Glutamatergic neuron (in vitro differentiated cells): ENCODE data around the gene FSCN2. TPM values are rescaled to one million over a fixed set of nuclear protein-coding genes. Genes with fewer than 3 reads are reported as not detected.

Experiments used
- DNase-seq: peaks from one replicate; pipeline ENCODE4 v3.0.0; 2022
- H3K27ac Mint-ChIP-seq: one replicate; pipeline ENCODE4 v1.8.0; 2020; ENCODE audit warnings: mild to moderate bottlenecking, mixed read lengths, inconsistent platforms; ENCODE audit not compliant: unreplicated experiment
- H3K27me3 Mint-ChIP-seq: one replicate; pipeline ENCODE4 v1.8.0; 2020; ENCODE audit warnings: mild to moderate bottlenecking, moderate library complexity, mixed read lengths, inconsistent platforms; ENCODE audit not compliant: unreplicated experiment
- H3K36me3 Mint-ChIP-seq: one replicate; pipeline ENCODE4 v1.8.0; 2020; ENCODE audit warnings: mild to moderate bottlenecking, mixed read lengths, inconsistent platforms; ENCODE audit not compliant: unreplicated experiment
- H3K4me1 Mint-ChIP-seq: one replicate; pipeline ENCODE4 v1.8.0; 2020; ENCODE audit warnings: mild to moderate bottlenecking, low read depth, mixed read lengths, inconsistent platforms; ENCODE audit not compliant: unreplicated experiment
- H3K4me3 Mint-ChIP-seq: one replicate; pipeline ENCODE4 v1.8.0; 2020; ENCODE audit warnings: mild to moderate bottlenecking, mixed read lengths, inconsistent platforms; ENCODE audit not compliant: unreplicated experiment
- H3K9me3 Mint-ChIP-seq: one replicate; pipeline ENCODE4 v1.8.0; 2020; ENCODE audit warnings: mild to moderate bottlenecking, moderate library complexity, mixed read lengths, inconsistent platforms; ENCODE audit not compliant: unreplicated experiment
- CTCF ChIP-seq: fragments of 200-600 bp; sonication (generic); IDR thresholded peaks from one replicate; pipeline ENCODE4 v1.5.0; 2021; ENCODE audit not compliant: partially characterized antibody, unreplicated experiment
- long read RNA-seq: library from polyadenylated mRNA; unstranded; transcript quantifications from one replicate; pipeline ENCODE4 v2.0.0, GENCODE V29; 2020; ENCODE audit not compliant: unreplicated experiment
- total RNA-seq: library from RNA; stranded (reverse); fragmentation: NEBNext Ultra II Directional; extraction: Animal tissue kit (Norgen Biotek cat#: 25700); gene quantifications from one replicate; pipeline ENCODE4 v1.2.1, GENCODE V29; 2021; ENCODE audit not compliant: unreplicated experiment

FSCN2 gene
- total RNA-seq = 6.1 TPM
- long read RNA-seq = 0 reads

- peaks cover 4% of the 10 kb centered on the region for H3K27me3 Mint-ChIP-seq
- H3K36me3 Mint-ChIP-seq = no peaks in the 10 kb centered on the region
These were observed at the start of gene FSCN2 for GRCh38 chr17:81527591-81528383. TSS of gene FSCN2 (plus strand) at chr17:81528377. CDS start at chr17:81528532, 155 bp downstream.

GRCh38 chr17:81479175-81480071, 48.8 kb upstream of the FSCN2 start:
- Mint-ChIP-seq H3K4me1 (peaks cover 29% of the 10 kb centered on the region), H3K4me3 (peak overlapping the region; percentile 43), H3K27ac (peak overlapping the region; percentile 59), H3K36me3 (no peaks in the 10 kb centered on the region), H3K27me3 (peaks cover 15% of the 10 kb centered on the region), H3K9me3 (peaks cover 12% of the 10 kb centered on the region)
- DNase-seq = no peak
- no peak for TF ChIP-seq CTCF

More at GRCh38 chr17:81527591-81528383, at the start of gene FSCN2:
- no peak for TF ChIP-seq CTCF
- Mint-ChIP-seq H3K27ac (no peak within 1 kb of the TSS), H3K9me3 (peaks cover 2% of the 10 kb centered on the region), H3K4me1 (no peaks in the 10 kb centered on the region), H3K4me3 (no peak within 1 kb of the TSS)
- peak; percentile 25 for DNase-seq

- Mint-ChIP-seq H3K4me1 (peaks cover 23% of the 10 kb centered on the region), H3K27me3 (peaks cover 15% of the 10 kb centered on the region)
These were observed 47.8 kb upstream of the FSCN2 start for GRCh38 chr17:81480140-81481072.

More at GRCh38 chr17:81480140-81481072, 47.8 kb upstream of the FSCN2 start:
- Mint-ChIP-seq H3K4me3 (peak overlapping the region; percentile 64), H3K9me3 (peaks cover 12% of the 10 kb centered on the region), H3K27ac (peak overlapping the region; percentile 68), H3K36me3 (no peaks in the 10 kb centered on the region)
- DNase-seq = peak; percentile 41
- no peak for TF ChIP-seq CTCF
